Measurements from ENCODE around the gene ABCC4.
A peak's percentile ranks its signal among the peaks of the same experiment; 100 is the strongest.

ABCC4 gene

GRCh38 chr13:95258619-95259194, 42.5 kb downstream of the ABCC4 start:
- peaks cover 0 to 4% of the 10 kb centered on the region in 2 donors for H3K9me3 Mint-ChIP-seq
- H3K4me3 Mint-ChIP-seq = no peak overlapping the region
- no peak for DNase-seq
- H3K36me3 Mint-ChIP-seq = peaks cover 7 to 17% of the 10 kb centered on the region in 2 donors
- ATAC-seq (replicated peaks) = no peak
- no peaks in the 10 kb centered on the region for H3K27me3 Mint-ChIP-seq
- peaks cover 6 to 7% of the 10 kb centered on the region in 2 donors for H3K4me1 Mint-ChIP-seq
- H3K27ac Mint-ChIP-seq = no peak overlapping the region

DNA sequence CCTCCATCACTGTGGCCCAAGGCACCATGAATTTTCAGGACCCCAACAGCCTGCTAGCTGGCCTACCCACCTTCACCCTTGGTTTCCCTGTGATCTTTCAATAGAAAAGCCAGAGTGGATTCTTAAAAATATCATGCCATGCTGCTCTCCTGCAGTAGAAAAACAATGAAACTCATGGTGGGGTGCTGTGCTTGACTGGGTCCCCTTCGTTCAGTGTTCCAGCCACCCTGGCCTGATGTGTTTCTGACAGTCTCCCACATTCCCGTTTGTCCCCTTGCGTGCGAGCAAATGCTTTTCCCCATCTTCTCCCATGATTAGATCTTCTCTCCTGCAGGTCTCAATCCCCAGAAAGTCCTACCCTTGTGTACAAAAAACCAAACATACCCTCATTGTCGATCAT, 43.2 kb downstream of the ABCC4 start:
- Mint-ChIP-seq H3K9me3 (peaks cover 0 to 4% of the 10 kb centered on the region in 2 donors), H3K27ac (no peak overlapping the region), H3K27me3 (no peaks in the 10 kb centered on the region), H3K4me1 (peaks cover 8% of the 10 kb centered on the region in 2 donors), H3K4me3 (no peak overlapping the region), H3K36me3 (peaks cover 7 to 17% of the 10 kb centered on the region in 2 donors)
- ATAC-seq (replicated peaks) (no peak), DNase-seq (no peak)

DNA sequence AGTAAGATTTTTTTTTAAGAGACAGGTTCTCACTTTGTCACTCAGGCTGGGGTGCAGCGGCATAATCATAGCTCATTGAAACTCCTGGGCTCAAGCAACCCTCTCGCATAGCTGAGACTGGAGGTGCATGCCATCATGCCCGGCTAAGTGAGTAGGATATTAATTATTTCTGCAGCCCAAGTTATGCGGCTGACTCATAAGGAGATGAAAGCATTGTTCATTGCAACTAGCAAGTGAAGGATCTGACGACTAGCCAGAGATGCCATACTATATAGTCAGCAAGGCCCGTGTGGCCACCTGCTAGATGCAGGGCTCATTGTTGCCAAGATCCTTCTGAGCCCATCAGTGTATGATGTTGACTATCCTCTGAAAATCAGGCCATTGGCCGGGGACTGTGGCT, 45.2 kb downstream of the ABCC4 start:
- no peak overlapping the region for H3K27ac Mint-ChIP-seq
- DNase-seq (no peak), ATAC-seq (replicated peaks) (no peak)
- H3K4me3 Mint-ChIP-seq = no peak overlapping the region
- H3K36me3 Mint-ChIP-seq = peaks cover 7 to 13% of the 10 kb centered on the region in 2 donors
- H3K27me3 Mint-ChIP-seq = no peaks in the 10 kb centered on the region
- H3K4me1 Mint-ChIP-seq = peaks cover 17 to 20% of the 10 kb centered on the region in 2 donors
- peaks cover 0 to 4% of the 10 kb centered on the region in 2 donors for H3K9me3 Mint-ChIP-seq

- Mint-ChIP-seq H3K4me1 (peaks cover 17 to 24% of the 10 kb centered on the region in 2 donors), H3K4me3 (no peak overlapping the region), H3K36me3 (peaks cover 7 to 13% of the 10 kb centered on the region in 2 donors), H3K27ac (no peak overlapping the region), H3K27me3 (no peaks in the 10 kb centered on the region), H3K9me3 (peaks cover 0 to 4% of the 10 kb centered on the region in 2 donors)
- ATAC-seq (replicated peaks) (no peak), DNase-seq (no peak)
These were observed 46.0 kb downstream of the ABCC4 start for GRCh38 chr13:95255072-95255732.

GRCh38 chr13:95254339-95254738, 46.9 kb downstream of the ABCC4 start:
- H3K36me3 Mint-ChIP-seq = peaks cover 7 to 10% of the 10 kb centered on the region in 2 donors
- H3K27ac Mint-ChIP-seq = no peak overlapping the region
- H3K27me3 Mint-ChIP-seq = no peaks in the 10 kb centered on the region
- no peak for DNase-seq
- H3K4me3 Mint-ChIP-seq = no peak overlapping the region
- ATAC-seq (replicated peaks) = no peak
- H3K4me1 Mint-ChIP-seq = peaks cover 16 to 24% of the 10 kb centered on the region in 2 donors
- peaks cover 0 to 4% of the 10 kb centered on the region in 2 donors for H3K9me3 Mint-ChIP-seq

GRCh38 chr13:95253033-95253432, 48.2 kb downstream of the ABCC4 start:
- ATAC-seq (replicated peaks) = peak; percentile 55 to 66
- H3K36me3 Mint-ChIP-seq = peaks cover 2 to 4% of the 10 kb centered on the region in 2 donors
- H3K9me3 Mint-ChIP-seq = no peaks in the 10 kb centered on the region
- no peaks in the 10 kb centered on the region for H3K27me3 Mint-ChIP-seq
- peak overlapping the region; percentile 17 for H3K27ac Mint-ChIP-seq
- DNase-seq = peak; percentile 5
- H3K4me1 Mint-ChIP-seq = peaks cover 16 to 17% of the 10 kb centered on the region in 2 donors
- no peak overlapping the region for H3K4me3 Mint-ChIP-seq

- H3K27ac Mint-ChIP-seq = no peak overlapping the region
- H3K4me3 Mint-ChIP-seq = no peak overlapping the region
- peaks cover 16 to 17% of the 10 kb centered on the region in 2 donors for H3K4me1 Mint-ChIP-seq
- ATAC-seq (replicated peaks) = peak in 1 of 2 donors; percentile 64
- no peaks in the 10 kb centered on the region for H3K27me3 Mint-ChIP-seq
- peaks cover 3 to 7% of the 10 kb centered on the region in 2 donors for H3K36me3 Mint-ChIP-seq
- DNase-seq = no peak
- no peaks in the 10 kb centered on the region for H3K9me3 Mint-ChIP-seq
These were observed 49.6 kb downstream of the ABCC4 start for GRCh38 chr13:95251641-95252040.

GRCh38 chr13:95250961-95251360, 50.3 kb downstream of the ABCC4 start:
- Mint-ChIP-seq H3K9me3 (no peaks in the 10 kb centered on the region), H3K4me3 (no peak overlapping the region), H3K27me3 (no peaks in the 10 kb centered on the region), H3K4me1 (peaks cover 16 to 17% of the 10 kb centered on the region in 2 donors), H3K36me3 (peaks cover 4 to 13% of the 10 kb centered on the region in 2 donors), H3K27ac (no peak overlapping the region)
- no peak for DNase-seq
- ATAC-seq (replicated peaks) = peak in 1 of 2 donors; percentile 59

DNA sequence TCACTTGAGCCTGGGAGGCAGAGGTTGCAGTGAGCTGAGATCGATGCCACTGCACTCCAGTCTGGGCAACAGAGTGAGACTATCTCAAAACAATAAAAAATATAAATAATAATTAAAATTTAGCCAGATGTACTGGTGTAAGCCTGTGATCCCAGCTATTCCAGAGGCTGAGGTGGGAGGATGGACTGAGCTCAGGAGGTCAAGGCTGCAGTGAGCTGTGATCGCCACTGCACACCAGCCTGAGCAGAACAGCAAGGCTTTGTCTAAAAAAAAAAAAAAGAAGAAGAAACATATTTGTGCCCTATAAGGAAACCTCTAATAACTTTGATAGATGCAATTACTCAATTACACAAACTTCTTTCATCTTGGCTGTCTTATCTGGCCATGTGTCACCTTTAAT, 52.3 kb downstream of the ABCC4 start:
- Mint-ChIP-seq H3K27ac (no peak overlapping the region), H3K9me3 (no peaks in the 10 kb centered on the region), H3K4me3 (no peak overlapping the region), H3K36me3 (peaks cover 8 to 25% of the 10 kb centered on the region in 2 donors), H3K4me1 (peaks cover 16 to 25% of the 10 kb centered on the region in 2 donors), H3K27me3 (no peaks in the 10 kb centered on the region)
- ATAC-seq (replicated peaks) = no peak
- no peak for DNase-seq

DNA sequence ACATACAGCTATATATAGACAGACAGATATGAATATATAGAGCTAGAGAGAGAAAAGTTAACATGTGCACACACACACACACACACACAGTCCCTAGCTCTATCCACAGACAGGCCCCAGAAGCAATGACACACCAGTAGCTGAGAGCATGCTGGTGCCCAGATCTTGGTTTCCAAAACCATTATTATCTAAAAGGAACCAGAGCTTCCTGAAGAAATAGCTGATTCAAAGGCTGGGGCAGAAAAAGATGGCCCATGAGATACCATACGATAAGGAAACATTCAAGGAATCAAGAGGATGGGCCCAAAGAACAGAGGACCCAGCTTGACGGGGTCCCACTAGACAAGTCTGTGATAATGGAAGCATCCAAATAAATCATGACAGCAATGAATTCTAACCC, 53.4 kb downstream of the ABCC4 start:
- Mint-ChIP-seq H3K27ac (no peak overlapping the region), H3K27me3 (no peaks in the 10 kb centered on the region), H3K4me1 (peaks cover 12 to 21% of the 10 kb centered on the region in 2 donors), H3K4me3 (no peak overlapping the region), H3K36me3 (peaks cover 8 to 30% of the 10 kb centered on the region in 2 donors), H3K9me3 (no peaks in the 10 kb centered on the region)
- no peak for DNase-seq
- ATAC-seq (replicated peaks) = no peak

DNA sequence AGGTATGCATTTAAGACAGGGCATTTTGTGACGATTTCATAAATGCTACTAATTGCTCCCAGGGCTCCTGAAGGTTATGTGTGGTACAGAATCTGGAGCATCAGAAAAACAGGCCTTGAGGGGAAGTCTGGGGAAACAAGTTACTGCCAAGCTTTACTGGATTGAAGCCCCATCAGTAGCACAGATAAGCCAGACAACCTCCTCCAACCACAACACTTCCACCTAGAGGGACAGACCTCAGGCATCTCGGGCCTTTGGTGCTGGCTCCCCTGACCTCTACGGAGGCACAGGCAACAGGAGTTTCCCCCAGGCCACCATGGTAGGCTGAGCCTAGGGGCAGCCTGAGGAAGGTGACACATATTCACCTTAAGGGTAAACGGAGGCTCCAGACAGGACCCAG, 54.1 kb downstream of the ABCC4 start:
- H3K27me3 Mint-ChIP-seq = no peaks in the 10 kb centered on the region
- peaks cover 8 to 30% of the 10 kb centered on the region in 2 donors for H3K36me3 Mint-ChIP-seq
- no peak for ATAC-seq (replicated peaks)
- no peak overlapping the region for H3K27ac Mint-ChIP-seq
- no peak overlapping the region for H3K4me3 Mint-ChIP-seq
- no peak for DNase-seq
- no peaks in the 10 kb centered on the region for H3K9me3 Mint-ChIP-seq
- peaks cover 8 to 19% of the 10 kb centered on the region in 2 donors for H3K4me1 Mint-ChIP-seq

DNA sequence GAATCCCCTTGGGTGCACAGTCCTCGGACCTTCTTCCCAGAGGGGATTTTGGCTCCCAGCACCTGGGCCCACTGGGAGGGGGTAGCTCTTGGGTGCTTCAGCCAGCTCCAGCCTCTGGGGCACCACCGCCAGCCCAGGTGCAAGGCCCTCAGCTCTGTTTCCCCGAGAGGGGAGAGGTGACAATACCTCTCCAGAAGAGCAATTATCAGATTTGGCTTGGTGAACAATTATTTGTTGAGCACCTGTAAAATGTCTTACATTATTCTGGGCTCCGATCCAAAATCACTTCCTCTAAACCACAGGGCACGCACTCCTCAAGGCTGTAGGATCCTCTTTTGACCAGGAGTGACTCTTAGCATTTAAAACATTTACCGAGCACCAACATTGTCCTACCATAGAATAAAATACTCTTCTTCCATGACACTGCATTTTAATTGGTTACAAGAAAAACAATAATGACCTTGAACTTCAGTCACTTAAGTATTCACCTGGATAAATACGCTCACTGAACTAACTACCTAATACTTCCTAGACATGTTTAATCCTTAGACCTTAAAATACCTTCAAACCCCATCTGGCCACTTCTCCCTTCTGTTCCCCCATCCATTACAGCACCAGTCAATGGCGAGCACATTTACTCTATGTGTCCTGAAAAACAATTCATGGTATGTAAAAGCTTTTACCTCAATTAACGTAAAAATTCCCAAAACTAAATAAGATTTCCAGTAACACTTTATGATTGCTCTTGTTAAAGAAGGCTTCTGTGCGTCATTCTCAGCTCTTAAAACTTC, 54.8 kb downstream of the ABCC4 start:
- Mint-ChIP-seq H3K27me3 (no peaks in the 10 kb centered on the region), H3K4me3 (no peak overlapping the region), H3K4me1 (peaks cover 5 to 15% of the 10 kb centered on the region in 2 donors), H3K9me3 (no peaks in the 10 kb centered on the region), H3K27ac (peak overlapping the region; percentile 11), H3K36me3 (peaks cover 11 to 35% of the 10 kb centered on the region in 2 donors)
- DNase-seq = no peak
- ATAC-seq (replicated peaks) = no peak

GRCh38 chr13:95245071-95245470, 56.2 kb downstream of the ABCC4 start:
- no peak overlapping the region for H3K4me3 Mint-ChIP-seq
- ATAC-seq (replicated peaks) (no peak), DNase-seq (no peak)
- H3K27ac Mint-ChIP-seq = no peak overlapping the region
- H3K36me3 Mint-ChIP-seq = peaks cover 13 to 43% of the 10 kb centered on the region in 2 donors
- H3K9me3 Mint-ChIP-seq = peaks cover 0 to 2% of the 10 kb centered on the region in 2 donors
- peaks cover 3 to 10% of the 10 kb centered on the region in 2 donors for H3K4me1 Mint-ChIP-seq
- H3K27me3 Mint-ChIP-seq = no peaks in the 10 kb centered on the region

GRCh38 chr13:95243207-95243606, 58.0 kb downstream of the ABCC4 start:
- H3K4me3 Mint-ChIP-seq = no peak overlapping the region
- ATAC-seq (replicated peaks) (no peak), DNase-seq (no peak)
- no peaks in the 10 kb centered on the region for H3K27me3 Mint-ChIP-seq
- H3K9me3 Mint-ChIP-seq = peaks cover 0 to 4% of the 10 kb centered on the region in 2 donors
- no peak overlapping the region for H3K27ac Mint-ChIP-seq
- peaks cover 8 to 19% of the 10 kb centered on the region in 2 donors for H3K4me1 Mint-ChIP-seq
- H3K36me3 Mint-ChIP-seq = peaks cover 15 to 48% of the 10 kb centered on the region in 2 donors

Data from stimulated activated naive B cell treated with anti-CD40 and anti-IgM and Interleukin-4, amounts not matched to agents 10 μg/mL and 1 μg/mL and 100 μg/mL, for 72 hours (primary cell).